Thyroid gland (tissue), 4 donors: ENCODE measurements around the gene PSORS1C1.

Experiments
- CTCF ChIP-seq, 6 experiments: fragments of 200-600 bp in 3 of 6; fragments of 450-650 bp in 3 of 6; sonication (generic) in 3 of 6; IDR thresholded peaks; one replicate each; pipeline ENCODE4 v1.5.1; 2016 to 2019; ENCODE audit warnings: antibody characterized with exemption in 6 of 6, mild to moderate bottlenecking in 2 of 6, inconsistent platforms in 1 of 6, moderate library complexity in 1 of 6
- POLR2A ChIP-seq, 2 donors: fragments of 450-650 bp; IDR thresholded peaks; one replicate each; pipeline ENCODE4 v1.6.1; 2017; ENCODE audit warnings: antibody characterized with exemption in 2 of 2, mild to moderate bottlenecking in 2 of 2, moderate library complexity in 1 of 2

GRCh38 chr6:31186052-31186734 is 71.6 kb downstream of the PSORS1C1 start:
- TF ChIP-seq CTCF (IDR thresholded peaks at IDR 0.05) (no peak), POLR2A (IDR thresholded peaks at IDR 0.05) (no peak)
